Embryonic facial prominence (tissue), 1 donor: ENCODE results near the gene PGBD5.

ENCODE experiments used
- DNase-seq: peaks from one replicate; pipeline ENCODE4 v3.0.0-alpha.2; 2016; ENCODE audit errors: extremely low spot score

The PGBD5 gene

GRCh38 chr1:230301822-230302221, 124.3 kb downstream of the PGBD5 start:
- DNase-seq: no peak

GRCh38 chr1:230301322-230301721, 124.8 kb downstream of the PGBD5 start:
- DNase-seq: no peak

DNA sequence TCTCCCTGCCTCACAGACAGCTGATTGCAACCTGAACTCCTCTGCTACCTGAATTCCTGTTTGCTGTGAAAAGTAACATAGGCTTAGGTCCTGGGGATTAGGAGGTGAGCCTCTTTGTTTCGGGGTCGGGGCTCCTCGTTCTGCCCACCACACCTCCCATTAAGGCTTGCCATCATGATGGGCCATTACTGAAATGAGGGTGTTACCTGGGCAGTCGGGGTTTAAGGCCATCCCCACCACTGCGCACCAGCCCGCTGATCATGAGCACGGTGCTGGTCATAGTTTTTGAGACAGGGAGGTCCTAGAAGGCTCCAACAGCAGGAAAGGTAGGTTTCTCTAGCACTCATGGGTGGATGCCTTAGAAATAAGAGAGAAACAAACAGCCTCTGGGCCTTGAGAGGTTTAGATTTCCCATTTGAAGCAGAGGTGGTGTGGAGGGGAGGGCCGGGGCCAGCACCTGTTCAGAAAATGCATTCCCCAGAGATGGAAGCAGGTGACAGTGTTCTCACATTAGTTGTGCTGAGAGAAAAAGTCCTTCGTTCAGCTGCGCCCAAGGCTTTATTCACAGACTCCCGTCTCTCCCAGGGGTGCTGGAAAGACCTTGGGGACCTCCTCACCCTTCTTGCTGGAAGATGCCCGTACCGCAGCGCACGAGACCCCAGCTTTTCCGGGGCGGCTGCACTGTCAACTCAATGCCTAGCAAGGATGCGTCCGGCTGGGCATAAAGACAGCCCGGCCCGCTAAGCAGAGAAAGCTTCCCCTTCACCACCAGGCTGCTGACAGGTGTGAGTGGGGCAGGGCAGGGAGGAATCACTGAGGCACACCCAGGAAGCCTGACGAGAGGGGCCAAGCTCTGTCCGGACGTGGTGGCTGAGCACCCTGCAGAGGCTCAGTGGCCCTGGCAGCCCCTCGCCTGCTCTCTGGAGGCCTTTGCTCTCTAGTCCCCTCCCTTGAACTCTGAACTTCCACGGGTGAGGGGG, 125.5 kb downstream of the PGBD5 start:
- no peak for DNase-seq

DNA sequence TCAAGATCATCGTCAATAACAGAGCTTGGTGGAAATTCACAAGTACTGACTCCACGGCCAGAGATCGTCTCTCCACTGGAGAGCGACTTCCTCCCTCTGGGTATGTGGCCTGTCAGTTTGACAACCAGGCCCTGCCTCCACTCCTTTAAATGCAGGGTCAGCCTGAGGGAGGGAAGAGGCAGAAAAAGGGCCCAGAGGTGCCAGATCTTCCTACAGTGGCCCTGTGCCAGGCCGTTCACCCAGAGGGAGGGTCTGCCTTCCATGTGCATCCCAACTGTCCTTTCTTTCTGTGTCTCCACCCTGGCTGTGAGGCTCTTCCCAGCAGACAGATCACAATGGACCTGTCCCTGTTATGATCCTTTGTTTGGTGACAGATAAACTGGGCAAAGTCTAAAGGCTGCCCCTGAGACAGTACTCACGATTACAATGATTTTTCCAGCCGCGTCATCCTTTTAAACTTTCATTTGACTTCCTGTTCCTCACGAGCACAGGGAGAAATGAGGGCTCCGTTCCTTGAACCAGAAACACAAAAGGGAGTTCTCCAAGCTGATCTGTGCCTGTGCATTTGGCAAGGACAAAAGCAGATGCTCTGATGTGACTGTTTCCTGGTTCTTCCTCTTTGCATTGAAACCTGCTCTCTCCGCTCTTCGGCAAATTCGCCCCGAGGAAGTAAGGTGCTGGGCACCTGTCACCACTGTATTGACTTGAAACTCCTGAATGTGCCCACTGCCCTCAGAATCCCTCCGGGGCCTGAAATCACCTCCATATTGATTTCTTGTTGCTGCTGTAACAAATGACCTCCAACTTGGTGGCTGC, 126.7 kb downstream of the PGBD5 start:
- DNase-seq: no peak

- DNase-seq: no peak
Measured at GRCh38 chr1:230295367-230295766, 130.8 kb downstream of the PGBD5 start.

DNA sequence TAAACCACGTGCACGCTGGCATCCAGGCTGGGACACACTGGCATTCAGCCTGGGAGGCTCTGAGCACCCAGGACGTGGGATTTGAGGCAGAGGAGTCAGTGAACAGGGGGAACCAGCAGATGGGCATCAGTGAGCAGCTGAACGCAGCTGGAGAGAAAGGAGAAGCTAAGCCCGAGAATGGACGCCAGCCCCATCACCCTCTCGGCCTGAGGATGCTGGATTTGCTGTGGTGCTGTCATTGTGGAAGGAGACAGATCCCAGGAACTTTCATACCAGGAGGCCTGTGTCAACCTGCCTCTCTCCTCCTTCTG, 132.8 kb downstream of the PGBD5 start:
- DNase-seq: no peak

GRCh38 chr1:230292689-230293389, 133.3 kb downstream of the PGBD5 start:
- no peak for DNase-seq

DNA sequence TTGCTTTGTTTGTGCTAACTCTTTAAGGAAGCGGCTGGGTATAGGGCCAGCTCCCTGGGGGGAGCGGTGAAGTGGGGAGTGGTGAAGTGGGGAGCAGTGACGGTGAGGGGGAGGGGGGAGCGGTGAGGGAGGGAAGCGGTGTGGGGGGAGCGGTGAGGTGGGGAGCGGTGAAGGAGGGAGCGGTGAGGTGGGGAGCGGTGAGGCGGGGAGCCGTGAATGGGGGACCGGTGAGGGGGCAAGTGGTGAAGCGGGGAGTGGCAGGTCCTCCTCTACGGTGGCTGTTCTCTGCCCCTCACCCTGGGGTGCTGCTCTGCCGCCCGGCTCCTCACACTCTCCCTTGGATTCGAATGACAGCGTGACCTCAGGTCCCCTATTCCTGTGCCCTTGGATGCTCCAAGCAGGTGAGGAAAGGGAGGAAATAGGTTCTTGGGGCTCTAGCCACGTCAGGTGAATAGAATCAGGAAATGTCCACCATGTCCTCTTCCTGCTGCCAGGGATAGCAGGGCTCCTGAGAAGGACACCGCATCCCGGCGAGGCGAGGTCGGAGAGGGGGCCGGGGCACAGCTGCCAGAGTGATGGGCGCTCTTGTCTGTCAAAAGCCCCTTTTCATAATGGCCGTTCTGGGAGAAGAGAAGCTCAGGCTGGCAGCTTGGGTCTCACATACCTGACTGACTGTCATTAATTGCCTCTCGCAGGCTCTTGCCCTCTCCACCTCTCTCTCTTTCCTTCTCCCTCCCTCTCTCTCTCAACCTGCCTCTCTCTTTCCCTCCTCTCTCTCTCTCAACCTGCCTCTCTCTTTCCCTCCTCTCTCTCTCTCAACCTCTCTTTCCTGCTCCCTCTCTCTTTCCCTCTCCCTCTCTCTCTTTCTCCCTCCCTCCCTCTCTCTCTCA, 134.2 kb downstream of the PGBD5 start:
- DNase-seq: no peak

DNA sequence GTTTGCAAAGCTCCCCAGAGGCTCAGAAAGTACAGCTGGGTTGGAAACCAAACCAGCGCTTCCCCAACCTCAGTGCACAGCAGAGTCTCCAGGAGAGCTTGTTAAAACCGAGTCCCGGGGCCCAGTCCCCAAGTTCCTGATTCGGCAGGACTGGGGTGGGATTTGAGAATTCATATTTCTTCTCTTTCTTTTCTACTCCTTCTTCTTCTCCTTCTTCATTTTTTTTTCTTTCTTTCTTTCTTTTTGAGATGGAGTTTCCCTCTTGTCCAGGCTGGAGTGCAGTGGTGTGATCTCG, 136.8 kb downstream of the PGBD5 start:
- no peak for DNase-seq

- no peak for DNase-seq
Measured at GRCh38 chr1:230288641-230289349, 137.3 kb downstream of the PGBD5 start.

GRCh38 chr1:230287674-230288315, 138.3 kb downstream of the PGBD5 start:
- no peak for DNase-seq

DNA sequence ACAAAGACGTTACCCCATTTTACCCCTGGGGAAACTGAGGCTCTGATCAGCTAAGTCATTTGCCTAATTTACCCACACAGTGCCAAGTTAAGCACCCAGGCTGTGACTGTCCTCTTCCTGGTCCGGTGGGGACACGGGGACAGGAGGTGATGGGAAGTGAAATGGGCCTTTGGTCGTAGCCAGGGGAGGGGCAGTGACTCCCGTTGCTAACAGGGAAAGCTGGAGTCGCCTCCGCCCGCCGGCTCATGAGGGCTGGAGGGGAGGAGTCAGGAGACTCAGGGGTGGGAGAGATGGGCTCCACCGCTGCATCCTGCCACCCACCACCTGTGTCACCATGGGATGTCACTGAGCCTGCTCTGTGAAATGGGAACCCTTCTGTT, 139.3 kb downstream of the PGBD5 start:
- no peak for DNase-seq

DNA sequence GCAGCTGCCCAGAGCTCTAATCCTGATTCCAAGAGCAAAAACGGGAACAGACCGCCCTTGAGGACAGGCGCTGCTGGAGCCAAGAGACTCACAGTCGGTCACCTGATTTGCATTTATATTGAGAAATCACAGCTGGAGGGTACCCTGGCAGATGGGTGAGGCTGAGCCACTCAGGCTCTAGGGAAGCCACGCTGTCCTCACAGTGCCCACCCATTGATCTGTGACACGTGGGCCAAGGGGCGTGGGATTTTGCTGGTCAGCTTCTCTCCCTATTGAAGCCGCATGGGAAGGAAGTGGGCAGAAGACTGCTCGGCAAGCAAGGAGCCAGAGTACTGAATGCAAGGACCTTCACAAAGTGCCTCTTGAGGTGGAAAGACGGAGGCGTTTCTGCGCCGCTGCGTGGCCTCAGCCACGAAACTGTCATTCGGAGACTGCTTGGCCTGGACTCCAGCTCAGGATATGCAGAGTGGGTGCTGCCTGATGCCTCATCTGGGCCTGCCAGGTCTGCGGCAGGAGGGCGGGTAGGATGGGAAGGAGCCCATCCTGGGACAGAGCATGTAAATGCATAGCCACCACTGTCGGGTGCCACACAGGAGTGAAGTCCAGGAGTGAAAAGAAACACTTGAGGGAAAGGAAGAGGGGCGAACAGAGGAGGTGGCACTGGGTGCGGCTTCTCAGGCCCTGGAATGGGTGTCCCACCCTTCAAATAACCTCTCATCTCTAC, 139.8 kb downstream of the PGBD5 start:
- DNase-seq: no peak

DNA sequence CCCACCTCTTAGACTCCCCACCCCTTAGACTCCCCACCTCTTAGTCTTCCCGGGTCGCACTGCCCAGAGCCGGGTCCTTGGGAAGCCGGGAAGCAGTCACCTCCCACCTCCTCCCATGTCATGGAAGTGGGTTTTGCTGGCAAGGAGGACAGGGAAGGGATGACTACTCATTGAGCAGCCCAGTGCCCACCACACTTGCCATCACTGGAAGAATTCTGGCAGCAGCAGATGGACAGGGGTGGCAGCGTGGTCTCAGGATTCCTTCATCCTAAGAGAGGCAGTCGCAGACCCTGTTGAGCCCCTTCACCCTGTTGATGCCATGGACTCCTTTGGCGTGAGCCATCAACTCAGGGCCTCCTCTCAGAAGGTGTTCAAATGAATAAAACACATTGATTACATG, 140.8 kb downstream of the PGBD5 start:
- DNase-seq: no peak

GRCh38 chr1:230284891-230285290, 141.2 kb downstream of the PGBD5 start:
- DNase-seq: no peak

- no peak for DNase-seq
Measured at GRCh38 chr1:230283678-230284077, 142.5 kb downstream of the PGBD5 start.

DNA sequence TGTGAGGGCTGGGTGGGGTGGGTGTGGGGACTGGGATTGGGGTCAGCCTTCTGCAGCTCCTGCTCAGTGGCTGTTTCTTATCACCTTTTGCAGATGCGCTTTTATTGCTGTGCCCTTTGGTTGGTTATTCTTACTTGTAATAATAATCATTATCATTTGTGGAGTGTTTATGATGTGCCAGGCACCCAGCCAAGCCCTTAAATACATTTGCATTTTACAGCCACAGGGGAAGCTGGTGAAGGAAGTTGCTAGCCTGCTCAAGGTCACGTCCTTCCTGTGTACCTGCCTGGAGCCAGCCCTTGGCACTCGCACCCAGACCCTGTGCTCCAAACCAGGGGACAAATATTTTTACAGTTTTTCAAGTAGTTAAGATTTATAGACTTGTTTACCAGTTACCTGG, 144.0 kb downstream of the PGBD5 start:
- no peak for DNase-seq

DNA sequence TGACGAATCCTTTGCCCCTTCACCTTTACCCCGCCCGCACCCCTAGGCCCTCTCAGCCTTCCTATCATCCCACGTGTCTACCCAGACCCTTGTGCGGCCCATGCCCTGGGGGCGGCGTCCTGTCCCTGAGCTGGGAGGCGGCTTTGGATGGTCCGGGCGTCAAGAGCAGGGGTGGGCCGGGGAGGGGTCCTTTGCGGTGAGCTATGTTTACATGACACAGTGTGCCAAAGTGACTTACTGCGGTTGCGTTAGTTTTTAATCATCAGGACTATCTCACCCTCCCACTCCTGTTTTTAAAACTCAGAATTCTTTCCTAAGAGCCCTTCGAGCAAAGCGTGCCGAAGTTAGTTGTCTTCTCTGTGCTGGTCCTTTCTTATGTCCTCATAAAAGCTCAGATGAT, 144.6 kb downstream of the PGBD5 start:
- DNase-seq: no peak

DNA sequence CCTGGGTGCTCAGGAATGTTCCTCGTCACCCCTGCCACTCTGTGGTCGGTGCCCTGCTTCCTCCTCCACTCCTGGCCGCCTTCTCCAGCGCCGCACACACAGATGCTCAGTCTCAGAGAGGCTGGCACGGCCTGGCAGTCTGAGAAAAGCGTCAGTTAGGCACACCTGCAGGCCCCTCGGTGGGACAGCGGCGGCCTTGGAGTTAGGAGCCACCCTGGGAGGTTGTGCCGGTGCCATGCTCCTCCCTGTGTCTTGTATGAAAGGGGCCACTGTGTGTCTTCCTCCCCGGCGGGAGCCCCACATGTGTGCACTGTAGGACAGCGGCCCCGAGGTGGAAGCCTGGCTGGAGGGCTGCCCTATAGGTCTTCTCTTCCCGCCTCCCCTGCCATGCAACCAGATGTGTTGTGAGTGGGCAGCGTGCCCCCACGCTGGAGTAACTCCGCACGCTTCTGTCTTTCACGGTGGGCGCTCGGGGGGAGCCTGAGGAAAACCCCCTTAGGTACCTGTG, 145.2 kb downstream of the PGBD5 start:
- no peak for DNase-seq
